WTC11 (cell line): ENCODE data around the gene KRTAP5-9.

Source experiments
- CBFB ChIP-seq: sonication (generic); formaldehyde crosslinking; IDR thresholded peaks from 2 replicates; pipeline ENCODE4 v1.8.1; 2022; ENCODE audit warnings: mild to moderate bottlenecking, low read depth, missing genetic modification reagents
- CTCF ChIP-seq: fragments of 200-600 bp; IDR thresholded peaks from 2 replicates; pipeline ENCODE4 v1.8.0; 2022; ENCODE audit warnings: antibody characterized with exemption
- GTF2I ChIP-seq: fragments of 250-450 bp; sonication (Bioruptor Pico); conservative IDR thresholded peaks from 2 replicates; pipeline ENCODE4 v1.4.0; 2021; ENCODE audit warnings: mild to moderate bottlenecking
- KAT7 ChIP-seq: sonication (generic); formaldehyde crosslinking; IDR thresholded peaks from 2 replicates; pipeline ENCODE4 v1.8.1; 2023; ENCODE audit warnings: missing genetic modification reagents, mild to moderate bottlenecking, borderline replicate concordance
- TF ChIP-seq, protein P1 (sequence below): sonication (generic); formaldehyde crosslinking; IDR thresholded peaks from 2 replicates; pipeline ENCODE4 v1.8.1; 2023; ENCODE audit warnings: mild to moderate bottlenecking, missing genetic modification reagents

- TF ChIP-seq CBFB (CRISPR knock-in tag) (no peak), CTCF (no peak), GTF2I (no peak), KAT7 (CRISPR knock-in tag) (no peak)
- TF ChIP-seq, protein P1, sequence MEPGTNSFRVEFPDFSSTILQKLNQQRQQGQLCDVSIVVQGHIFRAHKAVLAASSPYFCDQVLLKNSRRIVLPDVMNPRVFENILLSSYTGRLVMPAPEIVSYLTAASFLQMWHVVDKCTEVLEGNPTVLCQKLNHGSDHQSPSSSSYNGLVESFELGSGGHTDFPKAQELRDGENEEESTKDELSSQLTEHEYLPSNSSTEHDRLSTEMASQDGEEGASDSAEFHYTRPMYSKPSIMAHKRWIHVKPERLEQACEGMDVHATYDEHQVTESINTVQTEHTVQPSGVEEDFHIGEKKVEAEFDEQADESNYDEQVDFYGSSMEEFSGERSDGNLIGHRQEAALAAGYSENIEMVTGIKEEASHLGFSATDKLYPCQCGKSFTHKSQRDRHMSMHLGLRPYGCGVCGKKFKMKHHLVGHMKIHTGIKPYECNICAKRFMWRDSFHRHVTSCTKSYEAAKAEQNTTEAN (CRISPR knock-in tag), result no peak
Measured at GRCh38 chr11:71530602-71531001, 17.6 kb upstream of the KRTAP5-9 start.
